ENCODE data around the gene RNH1. TPM values are rescaled to one million over a fixed set of nuclear protein-coding genes. Genes with fewer than 3 reads are reported as not detected.

The RNH1 gene
- total and polyA plus RNA-seq, 2 experiments from 2014 or later = 105 to 199 TPM

- no peak overlapping the region for H2AFZ ChIP-seq
- H3K4me3 ChIP-seq = no peak overlapping the region
- no peaks in the 10 kb centered on the region for H3K9me3 ChIP-seq (ENCODE audit: low read depth)
- no peaks in the 10 kb centered on the region for H3K79me2 ChIP-seq
- no peaks in the 10 kb centered on the region for H3K36me3 ChIP-seq (replicated peaks; ENCODE audit: insufficient read depth, low read depth)
- no peak for TF ChIP-seq CTCF (IDR thresholded peaks at IDR 0.05; ENCODE audit: poor library complexity)
- TF ChIP-seq EZH2phosphoT487 (IDR thresholded peaks at IDR 0.05; ENCODE audit: low read depth, severe bottlenecking, unreplicated experiment) = no peak
- no peak for TF ChIP-seq EZH2 (IDR thresholded peaks at IDR 0.05; ENCODE audit: borderline replicate concordance)
- no peaks in the 10 kb centered on the region for H3K9me2 ChIP-seq (replicated peaks; ENCODE audit: insufficient read depth)
- 81% methylated on average over 32 of the region's 32 CpGs for WGBS (ENCODE audit: low lambda C conversion rate, missing lambda C conversion rate)
- H3K27ac ChIP-seq = no peak overlapping the region
- no peak overlapping the region for H3K4me2 ChIP-seq
- H3K27me3 ChIP-seq = peaks cover 1% of the 10 kb centered on the region
- DNase-seq (ENCODE audit: low spot score) = no peak
- no peaks in the 10 kb centered on the region for H4K20me1 ChIP-seq (ENCODE audit: insufficient read depth, poor library complexity, severe bottlenecking)
- no peaks in the 10 kb centered on the region for H3K4me1 ChIP-seq (ENCODE audit: insufficient read depth)
Observed at GRCh38 chr11:548700-549603, 41.9 kb upstream of the RNH1 start.

- H3K4me1 ChIP-seq (ENCODE audit: insufficient read depth) = no peaks in the 10 kb centered on the region
- H3K9me3 ChIP-seq (ENCODE audit: low read depth) = no peaks in the 10 kb centered on the region
- 91% methylated on average over 11 of the region's 11 CpGs for WGBS (ENCODE audit: low lambda C conversion rate, missing lambda C conversion rate)
- no peak overlapping the region for H3K4me3 ChIP-seq
- no peak overlapping the region for H3K4me2 ChIP-seq
- H3K36me3 ChIP-seq (replicated peaks; ENCODE audit: insufficient read depth, low read depth) = no peaks in the 10 kb centered on the region
- TF ChIP-seq EZH2 (IDR thresholded peaks at IDR 0.05; ENCODE audit: borderline replicate concordance) (no peak), EZH2phosphoT487 (IDR thresholded peaks at IDR 0.05; ENCODE audit: low read depth, severe bottlenecking, unreplicated experiment) (no peak), CTCF (IDR thresholded peaks at IDR 0.05; ENCODE audit: poor library complexity) (no peak)
- no peaks in the 10 kb centered on the region for H3K79me2 ChIP-seq
- DNase-seq (ENCODE audit: low spot score) = no peak
- H4K20me1 ChIP-seq (ENCODE audit: insufficient read depth, poor library complexity, severe bottlenecking) = no peaks in the 10 kb centered on the region
- H2AFZ ChIP-seq = no peak overlapping the region
- H3K27ac ChIP-seq = no peak overlapping the region
- no peaks in the 10 kb centered on the region for H3K27me3 ChIP-seq
- H3K9me2 ChIP-seq (replicated peaks; ENCODE audit: insufficient read depth) = no peaks in the 10 kb centered on the region
Observed at GRCh38 chr11:545171-545570, 38.1 kb upstream of the RNH1 start.

GRCh38 chr11:544817-545166 lies 37.8 kb upstream of the RNH1 start:
- 89% methylated on average over 5 of the region's 5 CpGs for WGBS (ENCODE audit: low lambda C conversion rate, missing lambda C conversion rate)
- H3K4me2 ChIP-seq = no peak overlapping the region
- no peaks in the 10 kb centered on the region for H3K4me1 ChIP-seq (ENCODE audit: insufficient read depth)
- no peaks in the 10 kb centered on the region for H3K27me3 ChIP-seq
- no peak overlapping the region for H3K4me3 ChIP-seq
- TF ChIP-seq EZH2phosphoT487 (IDR thresholded peaks at IDR 0.05; ENCODE audit: low read depth, severe bottlenecking, unreplicated experiment) (no peak), CTCF (IDR thresholded peaks at IDR 0.05; ENCODE audit: poor library complexity) (no peak), EZH2 (IDR thresholded peaks at IDR 0.05; ENCODE audit: borderline replicate concordance) (no peak)
- no peaks in the 10 kb centered on the region for H3K36me3 ChIP-seq (replicated peaks; ENCODE audit: insufficient read depth, low read depth)
- H3K27ac ChIP-seq = no peak overlapping the region
- H2AFZ ChIP-seq = no peak overlapping the region
- no peaks in the 10 kb centered on the region for H3K79me2 ChIP-seq
- H3K9me3 ChIP-seq (ENCODE audit: low read depth) = no peaks in the 10 kb centered on the region
- H3K9me2 ChIP-seq (replicated peaks; ENCODE audit: insufficient read depth) = no peaks in the 10 kb centered on the region
- no peaks in the 10 kb centered on the region for H4K20me1 ChIP-seq (ENCODE audit: insufficient read depth, poor library complexity, severe bottlenecking)
- DNase-seq (ENCODE audit: low spot score) = no peak
